HG03565 (cell line): ENCODE results near the gene PAEP.

ENCODE experiments used
- ATAC-seq: cut with Tn5 transposase; IDR thresholded peaks from one replicate; pipeline ENCODE4 v1.9.1; 2021; ENCODE audit warnings: mild to moderate bottlenecking, moderate library complexity; ENCODE audit not compliant: unreplicated experiment

The PAEP gene

DNA sequence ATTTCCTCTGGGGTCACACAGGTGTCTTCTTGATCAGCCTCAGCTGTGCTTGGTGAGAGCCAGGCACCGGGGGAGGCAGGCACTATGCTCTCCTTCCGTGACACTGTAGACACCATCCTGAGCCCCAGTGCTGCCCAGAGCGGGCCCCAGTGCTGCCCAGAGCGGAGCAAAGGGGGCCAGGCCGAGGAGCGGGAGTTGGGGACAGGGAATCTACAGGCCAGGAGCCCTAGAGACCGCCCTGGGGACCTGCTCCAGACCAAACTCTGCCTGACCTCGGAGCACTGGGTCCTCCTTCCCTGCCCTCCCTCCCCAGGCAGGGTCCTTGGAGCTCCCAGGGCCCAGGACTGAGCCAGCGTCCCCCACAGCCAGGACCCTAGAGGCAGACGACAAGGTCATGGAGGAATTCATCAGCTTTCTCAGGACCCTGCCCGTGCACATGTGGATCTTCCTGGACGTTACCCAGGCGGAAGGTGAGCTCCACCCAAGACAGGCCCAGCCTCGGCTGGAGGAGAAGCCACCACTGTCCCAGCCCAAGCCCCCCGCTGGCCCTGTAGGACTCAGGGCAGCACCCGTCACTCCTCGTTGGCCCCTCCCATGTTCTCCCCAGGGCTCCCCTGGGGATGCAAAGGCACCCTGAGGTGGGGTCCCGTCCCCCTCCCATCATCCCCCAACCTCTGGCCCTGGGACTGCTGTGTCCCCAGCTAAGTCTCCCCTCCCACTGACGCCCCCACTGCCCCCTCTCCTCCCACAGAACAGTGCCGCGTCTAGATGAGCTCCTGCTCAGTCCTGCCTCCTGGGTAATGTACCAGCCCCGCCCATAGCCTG, 30.2 kb downstream of the PAEP start:
- no peak for ATAC-seq

DNA sequence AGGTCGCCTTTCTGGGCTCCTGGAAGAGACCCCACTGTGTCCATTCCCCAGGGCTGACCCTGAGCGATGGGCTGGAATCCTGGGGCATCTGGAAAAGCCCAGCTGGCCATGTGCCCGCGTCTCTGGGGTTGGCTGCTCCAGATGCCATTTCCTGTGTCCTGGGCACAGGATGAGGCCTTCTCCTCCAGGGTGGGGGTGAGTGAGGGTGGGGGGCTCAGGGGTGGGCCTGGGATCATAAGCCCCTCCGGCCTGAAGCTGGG, 30.7 kb downstream of the PAEP start:
- no peak for ATAC-seq

DNA sequence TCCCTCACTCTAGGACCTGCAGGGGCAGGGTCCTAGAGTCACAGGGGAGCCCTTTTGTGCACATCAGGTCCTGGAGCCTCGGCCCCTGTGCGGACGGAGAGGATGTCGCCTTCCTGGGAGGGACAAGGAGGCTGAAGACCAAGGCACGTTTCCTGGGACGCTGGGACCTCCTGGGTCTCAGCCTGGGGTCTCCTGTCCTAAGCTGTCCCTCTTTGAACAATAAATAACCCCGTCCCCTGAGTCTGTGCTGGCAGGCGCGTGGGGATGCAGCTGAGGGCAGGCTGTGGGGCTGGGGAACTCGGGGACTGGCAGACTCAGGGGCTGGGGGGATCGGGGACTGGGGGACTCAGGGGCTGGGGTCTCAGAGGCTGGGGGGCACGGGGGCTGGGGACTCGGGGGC, 31.1 kb downstream of the PAEP start:
- no peak for ATAC-seq

DNA sequence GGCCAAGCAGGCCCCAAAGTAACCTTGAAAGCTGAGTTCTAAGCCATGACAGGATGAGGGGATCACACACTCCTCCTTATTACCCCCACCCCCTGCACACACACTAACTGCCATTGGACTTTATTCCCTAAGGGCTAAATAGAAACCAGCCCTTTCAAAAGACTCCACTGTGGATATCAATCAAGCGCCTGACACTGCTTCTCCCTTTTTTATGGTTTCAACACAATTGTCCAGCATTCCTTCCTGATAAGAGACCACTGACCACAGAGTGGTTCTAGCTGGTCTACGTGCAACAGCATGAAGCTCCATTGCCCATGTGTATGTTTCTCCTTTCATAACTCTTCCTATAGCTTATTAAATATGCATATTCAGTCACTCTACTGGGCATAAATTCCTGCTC, 34.7 kb downstream of the PAEP start:
- no peak for ATAC-seq

DNA sequence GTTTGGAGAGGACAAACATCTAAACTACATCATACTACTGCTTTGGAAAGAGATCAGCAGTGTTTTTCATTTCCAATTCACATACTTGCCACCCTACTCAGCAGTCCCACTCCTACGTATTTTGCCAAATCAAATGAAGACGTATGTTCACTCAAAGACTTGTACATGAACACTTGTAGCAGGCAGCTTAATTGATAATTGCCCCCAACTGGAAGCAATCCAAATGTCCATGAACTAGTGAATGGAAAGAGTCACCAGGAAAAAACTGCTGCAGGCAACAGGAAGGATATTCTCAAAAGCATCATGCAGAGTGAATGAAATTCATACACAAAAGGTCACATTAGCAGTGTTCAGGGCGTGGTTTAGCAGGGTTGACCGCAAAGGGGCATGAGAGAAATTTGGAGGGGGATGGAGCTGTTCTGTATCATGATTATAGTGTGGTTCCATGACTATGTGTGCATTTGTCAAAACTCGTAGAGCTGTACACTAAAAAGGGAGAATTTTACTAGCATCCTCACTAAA, 38.8 kb downstream of the PAEP start:
- ATAC-seq, result no peak

DNA sequence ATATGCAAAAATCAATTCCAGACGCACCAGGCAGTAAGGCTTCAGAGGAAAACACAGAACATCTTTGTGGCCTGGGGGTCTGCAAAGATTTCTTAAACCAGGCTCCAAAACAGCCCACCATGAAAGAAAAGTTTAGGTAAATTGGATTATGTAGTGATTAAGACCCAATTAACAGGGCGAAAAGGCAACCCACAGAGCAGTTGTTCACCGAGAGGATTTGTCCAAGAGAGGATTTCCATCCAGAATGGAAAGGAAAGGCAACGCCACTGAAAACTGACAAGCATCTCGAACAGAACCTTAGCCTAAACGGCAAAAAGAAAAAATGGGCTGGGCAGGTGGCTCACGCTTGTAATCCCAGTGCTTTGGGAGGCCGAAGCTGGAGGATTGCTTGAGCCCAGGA, 40.4 kb downstream of the PAEP start:
- ATAC-seq, result no peak

DNA sequence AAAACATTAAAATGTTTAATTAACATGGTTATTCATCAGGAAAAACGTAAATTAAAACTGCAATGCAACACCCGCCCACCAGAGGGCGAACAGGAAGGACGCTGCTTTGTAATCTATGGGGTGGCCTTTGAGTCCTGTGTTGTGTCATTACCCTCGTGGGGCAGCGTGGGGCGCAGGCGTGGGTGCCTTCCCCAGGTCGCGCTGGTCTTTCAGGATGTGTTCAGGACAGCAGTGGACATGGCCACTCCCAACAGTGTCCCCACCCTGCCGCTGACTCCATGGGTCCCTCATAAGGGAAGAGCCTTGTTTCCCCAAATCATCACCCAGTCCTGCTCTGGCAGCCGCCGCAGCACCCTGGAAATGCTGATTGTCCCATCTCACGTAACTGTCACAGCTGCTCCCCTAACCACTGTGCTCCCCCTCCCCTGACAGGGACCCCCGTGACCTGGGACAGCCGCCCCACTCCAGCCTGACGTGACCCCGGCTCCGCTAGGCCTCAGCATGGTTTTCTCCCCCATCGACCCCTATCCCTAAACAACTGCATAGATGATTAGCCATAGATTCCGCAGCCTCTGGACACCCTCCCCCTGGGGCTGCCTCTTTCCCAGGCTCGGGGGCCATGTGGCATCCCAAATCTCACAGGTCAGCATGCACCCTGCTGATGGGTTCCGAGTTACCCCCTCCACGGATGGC, 41.4 kb downstream of the PAEP start:
- ATAC-seq, result no peak

DNA sequence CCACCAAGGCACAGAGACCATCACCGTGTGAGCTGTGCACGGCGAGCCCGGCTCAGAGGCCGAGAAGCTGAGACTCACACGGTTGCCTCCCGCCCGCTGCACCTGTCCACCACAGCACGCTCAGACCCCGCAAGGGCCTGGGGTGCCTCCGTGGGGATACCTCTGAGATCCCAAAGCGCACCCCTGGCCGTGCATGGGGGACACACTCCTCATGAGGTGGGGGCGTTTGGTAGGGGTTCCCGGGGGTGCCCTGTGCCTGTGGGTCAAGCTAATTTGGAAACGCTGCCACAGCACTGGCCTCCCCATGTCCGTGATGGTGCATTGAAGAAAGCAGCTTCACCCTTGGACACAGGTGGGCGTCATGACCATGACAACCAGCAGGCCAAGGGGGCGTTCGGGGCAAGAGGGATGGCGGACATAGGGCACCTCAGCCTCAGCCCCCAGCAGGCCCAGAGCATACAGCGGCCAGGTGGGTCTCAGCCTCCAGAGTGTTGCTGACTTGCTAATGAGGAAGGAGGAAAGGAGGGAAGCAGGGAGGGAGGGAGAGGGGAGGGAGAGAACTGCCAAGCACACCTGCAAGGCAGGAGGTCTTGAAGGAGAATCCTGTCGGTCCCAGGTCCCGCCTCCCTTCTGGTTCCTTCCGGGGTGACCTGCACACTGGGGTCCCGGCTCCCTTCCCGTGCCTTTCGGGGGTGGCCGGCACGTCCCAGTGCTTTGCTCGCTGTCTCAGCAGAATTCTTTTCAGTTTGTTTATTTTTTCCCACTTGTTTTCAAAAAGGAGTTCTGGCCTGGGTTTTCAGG, 43.1 kb downstream of the PAEP start:
- ATAC-seq, result no peak

DNA sequence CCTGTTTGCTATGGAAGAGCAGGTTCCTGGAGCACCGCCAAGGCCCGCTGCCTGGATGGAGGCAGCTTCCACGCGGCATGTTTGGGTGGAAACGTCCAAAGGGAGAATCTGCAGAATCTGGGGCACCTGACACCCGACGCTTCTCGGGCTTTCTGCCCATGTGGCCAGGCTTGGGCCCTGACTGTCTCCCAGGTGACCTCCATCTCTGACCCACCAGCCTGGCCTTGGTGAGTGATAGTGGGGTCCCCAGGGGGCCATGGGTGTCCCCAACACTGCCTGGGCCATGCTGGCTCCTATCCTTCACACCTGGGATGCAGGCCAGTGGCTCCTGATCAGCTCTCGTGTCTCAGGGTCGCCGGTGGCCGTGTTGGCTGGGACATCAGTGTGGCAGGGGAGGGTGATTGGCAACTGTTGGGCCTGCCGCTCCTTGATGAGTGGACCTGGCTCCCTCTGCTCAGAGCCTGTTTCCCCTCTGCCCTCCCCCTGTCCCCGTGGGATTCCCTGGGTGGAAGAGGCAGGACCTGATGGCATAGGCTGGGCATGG, 43.8 kb downstream of the PAEP start:
- ATAC-seq, result no peak

DNA sequence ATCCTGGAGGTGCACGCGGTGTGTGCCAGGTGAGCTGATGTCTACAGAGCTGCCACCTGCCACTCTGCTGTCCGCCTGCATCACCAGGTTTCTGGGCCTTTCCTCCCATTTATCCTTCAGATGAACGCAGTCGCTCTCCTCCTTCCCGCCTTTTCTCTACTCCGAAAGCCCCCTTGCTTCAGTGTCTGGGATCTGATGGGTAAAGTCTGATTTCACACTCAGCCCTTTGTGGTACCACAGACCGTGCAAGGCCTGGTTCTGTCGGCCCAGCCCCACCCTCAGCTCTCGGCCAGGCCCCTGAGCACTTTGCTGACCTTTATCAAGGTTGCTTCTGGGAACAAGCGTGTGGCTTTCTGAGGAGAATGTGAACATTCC, 45.3 kb downstream of the PAEP start:
- no peak for ATAC-seq

DNA sequence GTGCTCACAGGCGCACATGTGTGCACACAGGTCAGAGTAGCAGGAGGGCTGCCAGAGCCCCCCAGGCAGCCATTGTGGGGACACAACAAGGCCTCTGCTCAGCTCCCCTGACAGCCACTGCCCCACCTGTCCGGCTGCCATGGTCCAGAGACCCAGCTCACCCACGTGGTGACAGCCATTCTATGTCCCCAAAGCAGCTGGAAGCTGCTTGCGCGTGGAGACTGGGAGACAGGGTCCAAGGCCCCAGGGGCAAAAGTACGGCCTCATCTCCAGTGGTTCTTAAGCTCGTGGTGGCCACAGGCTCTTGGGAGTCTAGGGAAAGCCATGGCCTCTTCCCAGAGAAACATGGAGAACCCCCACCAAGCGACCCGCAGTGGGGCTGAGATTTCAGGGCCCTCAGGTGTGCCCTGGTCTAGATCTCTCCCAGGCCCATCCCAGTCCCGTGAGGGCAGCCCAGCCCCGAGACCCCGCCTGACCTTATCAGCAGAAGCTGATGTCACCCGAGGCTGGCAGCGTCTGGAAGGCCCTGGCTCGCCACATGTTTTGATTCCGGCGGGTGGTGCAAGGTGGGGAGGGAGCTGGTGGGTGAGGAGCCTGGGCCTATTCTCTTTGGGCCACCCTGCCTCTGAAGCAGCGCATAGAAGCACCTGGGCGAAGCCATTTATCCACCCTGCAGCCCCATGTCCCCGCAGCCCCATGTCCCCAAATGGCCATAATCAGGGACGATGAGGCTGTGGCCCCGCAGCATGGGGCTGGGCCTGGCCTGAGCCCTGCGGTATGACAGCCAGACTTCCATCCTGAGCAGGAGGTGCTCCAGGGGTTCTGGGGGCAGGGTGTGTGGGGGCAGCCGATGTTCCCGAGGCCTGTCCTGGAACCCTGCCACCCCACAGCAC, 46.1 kb downstream of the PAEP start:
- no peak for ATAC-seq

DNA sequence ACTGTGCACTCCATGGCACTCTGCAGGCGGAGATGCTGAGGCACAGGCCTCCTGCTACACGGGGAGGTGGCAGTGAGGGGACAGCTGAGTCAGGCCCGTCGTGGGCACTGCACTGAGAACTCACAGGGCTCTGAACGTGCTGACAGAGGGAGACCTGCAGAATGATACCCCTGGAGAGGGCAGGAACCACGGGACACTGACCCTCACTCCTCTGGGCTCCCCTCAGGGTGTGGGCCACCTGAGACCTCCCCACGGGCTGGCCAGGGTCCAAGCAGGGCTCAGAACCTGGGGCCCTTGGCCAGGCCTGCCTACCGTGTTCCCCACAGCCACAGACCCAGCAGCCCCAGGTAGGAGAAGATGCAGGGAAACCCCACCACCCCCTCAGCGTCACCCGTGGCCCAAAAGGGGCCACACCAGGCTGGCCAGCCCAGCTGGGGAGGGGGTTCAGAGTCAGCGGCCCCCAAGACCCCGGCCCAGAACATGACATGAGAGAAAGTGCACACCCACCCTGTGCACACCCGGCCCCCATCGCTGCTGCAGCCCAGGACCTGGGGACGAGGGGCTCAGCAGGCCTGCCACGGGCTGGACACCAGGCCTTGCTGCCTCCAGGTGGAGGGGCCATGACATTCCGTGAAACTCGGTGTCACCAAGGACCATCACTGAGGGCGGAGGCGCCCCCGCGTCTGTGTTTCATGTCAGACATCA, 46.9 kb downstream of the PAEP start:
- ATAC-seq, result no peak

DNA sequence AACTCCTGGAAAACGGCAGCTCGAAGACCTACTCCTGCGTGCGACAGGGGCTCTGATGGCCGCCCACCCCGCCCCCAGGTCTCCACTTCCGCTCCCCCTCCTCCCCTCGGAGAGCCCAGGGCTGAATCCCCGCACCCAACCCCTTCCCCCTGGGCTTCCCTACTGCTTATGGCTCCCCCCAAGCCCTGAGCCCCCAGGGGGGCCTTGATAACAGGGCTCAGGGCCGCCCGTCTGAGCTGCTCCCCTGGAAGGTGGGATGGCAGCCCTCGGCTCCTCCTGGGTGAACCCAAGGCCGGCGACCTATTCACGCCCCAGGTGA, 47.4 kb downstream of the PAEP start:
- ATAC-seq, result no peak

DNA sequence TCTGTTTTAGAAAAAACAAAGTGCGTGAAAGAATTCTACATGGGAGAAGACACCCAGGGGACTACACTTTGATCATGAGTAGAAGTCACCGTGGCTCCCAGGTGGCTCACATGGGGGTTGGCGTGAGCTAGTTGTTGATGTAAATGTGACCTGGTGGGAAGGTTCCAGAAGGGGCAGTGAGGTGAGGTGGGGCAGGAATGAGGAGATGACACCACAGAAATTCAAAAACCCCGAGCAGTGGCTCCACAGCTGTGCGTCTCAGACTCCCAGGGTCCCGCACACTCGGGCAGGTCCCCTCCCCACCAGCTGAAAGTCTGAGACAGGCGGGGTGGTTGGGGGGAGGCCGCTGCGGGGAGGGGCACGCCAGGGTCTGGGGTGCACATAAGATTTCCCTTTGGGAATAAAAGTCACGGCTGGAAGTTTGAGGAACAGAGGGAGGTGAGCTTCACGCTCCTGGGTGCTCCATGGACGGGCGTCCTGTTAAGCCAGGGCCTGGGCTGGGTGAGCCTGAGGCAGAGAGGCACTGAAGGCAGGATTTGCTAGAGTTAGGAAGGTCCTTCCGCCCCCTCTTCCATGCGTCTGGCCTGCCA, 47.9 kb downstream of the PAEP start:
- no peak for ATAC-seq

DNA sequence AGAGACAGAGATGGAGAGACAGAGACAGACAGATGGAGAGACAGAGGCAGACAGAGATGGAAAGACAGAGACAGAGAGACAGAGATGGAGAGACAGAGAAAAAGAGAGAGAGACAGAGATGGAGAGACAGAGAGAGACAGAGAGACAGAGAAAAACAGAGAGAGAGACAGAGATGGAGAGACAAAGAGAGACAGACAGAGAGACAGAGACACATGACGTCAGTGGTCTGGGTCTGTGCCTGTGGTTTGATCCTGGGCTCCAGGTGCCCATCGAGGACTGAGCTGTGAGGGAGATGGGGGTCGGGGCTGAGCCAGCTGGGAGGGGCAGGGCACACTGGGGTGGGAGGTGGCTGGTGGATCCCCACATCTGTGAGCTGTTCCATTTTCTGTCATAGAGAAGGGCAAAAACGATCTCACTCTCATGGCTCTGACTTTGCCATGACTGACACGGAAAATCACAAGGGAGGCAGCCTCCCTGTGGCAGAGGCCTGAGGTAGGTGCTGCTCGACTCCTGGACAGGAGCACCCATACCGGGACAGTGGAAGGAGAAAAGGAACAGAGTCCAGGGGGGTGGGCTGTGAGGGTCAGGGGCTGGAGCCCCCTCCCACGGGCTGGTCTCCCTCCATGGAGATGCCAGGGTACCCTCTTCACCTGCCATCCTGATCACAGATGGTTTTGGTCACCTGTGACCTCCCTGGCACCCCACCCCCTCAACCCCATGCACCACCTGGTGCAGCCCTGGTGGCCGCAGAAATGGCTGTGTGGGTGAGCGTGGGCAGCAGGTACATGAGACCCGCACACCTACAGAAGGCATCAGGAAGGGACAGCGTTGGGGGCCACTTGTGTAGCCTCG, 49.0 kb downstream of the PAEP start:
- no peak for ATAC-seq

DNA sequence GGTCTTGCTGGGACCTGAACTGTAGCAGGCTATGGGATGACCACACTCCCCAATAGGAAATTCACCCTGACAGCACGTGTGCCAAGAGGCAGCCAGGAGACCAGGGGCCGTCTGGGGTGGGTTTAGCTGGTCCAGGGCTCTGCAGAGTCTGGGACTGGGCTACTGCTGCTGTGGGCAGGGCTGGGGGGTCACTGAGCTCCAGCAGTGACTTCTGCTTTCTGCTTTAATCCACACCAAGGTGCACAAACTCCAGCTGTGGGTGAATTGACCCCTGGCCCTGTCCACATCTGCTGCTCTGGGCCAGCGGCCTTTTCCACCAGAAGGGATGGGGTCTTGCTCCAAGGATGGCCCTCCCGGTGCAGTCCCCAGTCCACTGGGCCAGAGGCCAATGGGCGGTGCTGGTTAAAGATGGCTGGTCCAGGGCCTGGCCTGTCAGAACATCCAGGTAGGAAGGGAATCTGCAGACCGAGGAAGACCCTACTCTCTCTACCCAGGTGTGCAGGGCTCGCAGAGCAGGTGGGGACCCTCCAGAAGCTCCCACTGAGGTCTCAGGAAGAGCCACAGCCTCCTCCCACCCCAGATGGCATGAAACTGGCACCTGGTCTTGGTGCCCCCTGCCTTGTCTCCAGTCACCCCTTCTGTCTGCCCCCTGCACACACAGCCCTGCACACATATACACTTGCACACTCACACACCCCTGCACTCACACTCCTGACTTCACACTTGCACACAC, 49.8 kb downstream of the PAEP start:
- no peak for ATAC-seq

DNA sequence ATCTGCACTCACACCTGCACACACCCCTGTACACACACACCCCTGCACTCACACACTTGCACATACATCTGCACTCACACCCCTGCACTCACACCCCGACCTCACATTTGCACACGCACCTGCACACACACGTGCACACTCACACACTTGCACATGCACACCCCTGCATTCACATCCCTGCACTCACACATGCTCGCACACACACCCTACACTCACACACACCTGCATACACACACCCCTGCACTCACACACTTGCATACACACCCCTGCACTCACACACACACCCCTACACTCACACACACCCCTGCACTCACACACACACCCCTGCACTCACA, 50.3 kb downstream of the PAEP start:
- ATAC-seq, result no peak

DNA sequence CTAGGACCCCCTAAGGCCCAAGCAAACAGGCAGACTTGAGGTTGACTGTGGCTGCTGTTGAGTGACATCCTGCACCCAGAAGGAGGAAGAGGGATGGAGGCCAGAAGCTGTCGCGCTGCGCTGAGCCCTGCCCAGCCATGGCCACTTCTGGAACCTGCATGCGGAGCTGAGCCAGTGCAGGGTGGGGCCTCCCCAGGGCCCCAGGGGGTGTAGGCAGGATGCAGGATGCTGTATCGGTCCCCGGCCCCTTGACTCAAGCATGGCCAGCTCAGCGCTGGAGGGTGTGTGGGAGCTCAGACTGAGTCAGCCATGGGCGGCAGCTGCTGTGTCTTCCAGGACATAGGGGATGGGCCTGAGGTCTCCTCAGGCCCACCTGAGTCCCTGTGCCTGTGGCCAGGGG, 50.9 kb downstream of the PAEP start:
- no peak for ATAC-seq
